NCI-H187 (cell line): ENCODE results near the gene LPP.

ENCODE experiments used
- DNase-seq, 2 experiments: peaks; one replicate each; lab custom pipeline; 2025; lab: John Stamatoyannopoulos, UW

The LPP gene

GRCh38 chr3:188299068-188299467, 145.1 kb downstream of the LPP start:
- no peak for DNase-seq

- no peak for DNase-seq
Observed at GRCh38 chr3:188299708-188300107, 145.8 kb downstream of the LPP start.

GRCh38 chr3:188301147-188301546, 147.2 kb downstream of the LPP start:
- no peak for DNase-seq

GRCh38 chr3:188303286-188303799, 149.4 kb downstream of the LPP start:
- no peak for DNase-seq

- DNase-seq, result no peak
Observed at GRCh38 chr3:188303823-188304222, 149.9 kb downstream of the LPP start.

GRCh38 chr3:188304501-188304900, 150.5 kb downstream of the LPP start:
- DNase-seq, result no peak

- DNase-seq, result no peak
Observed at GRCh38 chr3:188305220-188305619, 151.3 kb downstream of the LPP start.

- DNase-seq, result no peak
Observed at GRCh38 chr3:188306435-188307005, 152.6 kb downstream of the LPP start.

GRCh38 chr3:188309437-188310269, 155.7 kb downstream of the LPP start:
- no peak for DNase-seq

GRCh38 chr3:188310270-188310710, 156.3 kb downstream of the LPP start:
- no peak for DNase-seq

GRCh38 chr3:188315553-188315952, 161.6 kb downstream of the LPP start:
- DNase-seq, result no peak

- no peak for DNase-seq
Observed at GRCh38 chr3:188316021-188316722, 162.2 kb downstream of the LPP start.

GRCh38 chr3:188316723-188317070, 162.7 kb downstream of the LPP start:
- no peak for DNase-seq

GRCh38 chr3:188319569-188319968, 165.6 kb downstream of the LPP start:
- no peak for DNase-seq

- DNase-seq, result no peak
Observed at GRCh38 chr3:188320757-188321156, 166.8 kb downstream of the LPP start.

- DNase-seq, result no peak
Observed at GRCh38 chr3:188321258-188321657, 167.3 kb downstream of the LPP start.

- DNase-seq, result no peak
Observed at GRCh38 chr3:188322135-188322887, 168.4 kb downstream of the LPP start.

GRCh38 chr3:188323067-188323842, 169.3 kb downstream of the LPP start:
- DNase-seq, result no peak

GRCh38 chr3:188326111-188326510, 172.2 kb downstream of the LPP start:
- DNase-seq, result no peak

GRCh38 chr3:188326968-188327367, 173.0 kb downstream of the LPP start:
- DNase-seq, result no peak

- DNase-seq, result no peak
Observed at GRCh38 chr3:188327433-188327832, 173.5 kb downstream of the LPP start.
